Breast epithelium (tissue), 3 donors: ENCODE data around the gene TNS3.

Source experiments
- POLR2A ChIP-seq: fragments of 450-650 bp; IDR thresholded peaks from one replicate; pipeline ENCODE4 v1.6.1; 2016; ENCODE audit warnings: antibody characterized with exemption, mild to moderate bottlenecking, moderate library complexity
- POLR2AphosphoS5 ChIP-seq, 3 donors: sonication (generic); formaldehyde crosslinking; IDR thresholded peaks; one replicate each; pipeline ENCODE4 v1.6.1; 2017; ENCODE audit warnings: antibody characterized with exemption in 3 of 3
- TF ChIP-seq, protein P1 (sequence below), 3 donors: fragments of 450-650 bp; IDR thresholded peaks; one replicate each; pipeline ENCODE4 v1.5.1; 2016 to 2017; ENCODE audit warnings: antibody characterized with exemption in 3 of 3, mild to moderate bottlenecking in 3 of 3, moderate library complexity in 3 of 3

DNA sequence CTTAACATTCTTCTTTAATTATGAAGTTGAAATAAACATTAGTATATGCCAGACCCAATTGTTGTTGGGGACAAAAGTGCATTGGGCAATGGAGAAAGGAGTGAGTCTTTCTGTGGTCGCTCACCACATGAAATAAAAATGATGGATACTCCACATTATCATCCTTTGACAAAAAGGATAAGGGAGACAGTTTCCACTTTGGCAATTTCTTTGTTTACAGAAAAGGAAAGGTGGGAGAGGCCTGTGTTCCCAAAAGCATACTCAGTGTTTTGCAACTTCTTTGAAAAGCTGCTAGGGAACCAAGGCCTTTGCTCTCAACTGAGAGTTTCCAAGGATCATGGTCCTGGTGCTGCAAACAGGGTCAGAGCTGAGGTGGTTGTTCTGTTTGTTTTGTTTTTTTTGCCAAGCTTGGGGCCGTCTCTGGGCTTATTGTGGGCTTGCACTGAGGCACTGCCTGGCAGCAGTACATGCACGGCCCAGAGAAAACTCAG, 341.9 kb downstream of the TNS3 start:
- TF ChIP-seq POLR2A (no peak), POLR2AphosphoS5 (IDR thresholded peaks at IDR 0.05) (peak in 2 of 3 donors; percentile 57 to 88)
- TF ChIP-seq, protein P1, sequence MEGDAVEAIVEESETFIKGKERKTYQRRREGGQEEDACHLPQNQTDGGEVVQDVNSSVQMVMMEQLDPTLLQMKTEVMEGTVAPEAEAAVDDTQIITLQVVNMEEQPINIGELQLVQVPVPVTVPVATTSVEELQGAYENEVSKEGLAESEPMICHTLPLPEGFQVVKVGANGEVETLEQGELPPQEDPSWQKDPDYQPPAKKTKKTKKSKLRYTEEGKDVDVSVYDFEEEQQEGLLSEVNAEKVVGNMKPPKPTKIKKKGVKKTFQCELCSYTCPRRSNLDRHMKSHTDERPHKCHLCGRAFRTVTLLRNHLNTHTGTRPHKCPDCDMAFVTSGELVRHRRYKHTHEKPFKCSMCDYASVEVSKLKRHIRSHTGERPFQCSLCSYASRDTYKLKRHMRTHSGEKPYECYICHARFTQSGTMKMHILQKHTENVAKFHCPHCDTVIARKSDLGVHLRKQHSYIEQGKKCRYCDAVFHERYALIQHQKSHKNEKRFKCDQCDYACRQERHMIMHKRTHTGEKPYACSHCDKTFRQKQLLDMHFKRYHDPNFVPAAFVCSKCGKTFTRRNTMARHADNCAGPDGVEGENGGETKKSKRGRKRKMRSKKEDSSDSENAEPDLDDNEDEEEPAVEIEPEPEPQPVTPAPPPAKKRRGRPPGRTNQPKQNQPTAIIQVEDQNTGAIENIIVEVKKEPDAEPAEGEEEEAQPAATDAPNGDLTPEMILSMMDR (IDR thresholded peaks at IDR 0.05): no peak
